H9 (cell line): ENCODE data around the gene GLI2. TPM values are rescaled to one million over a fixed set of nuclear protein-coding genes. Genes with fewer than 3 reads are reported as not detected.

Source experiments
- DNase-seq: peaks from one replicate; pipeline ENCODE4 v3.0.0-alpha.2; 2017
- H2AFZ ChIP-seq: one replicate; pipeline ENCODE4 v1.6.1; 2013; ENCODE audit warnings: mild to moderate bottlenecking, low read length, control low read depth, moderate library complexity
- H2AK5ac ChIP-seq: 2 replicates; pipeline ENCODE4 v1.6.1; 2013; ENCODE audit warnings: low read length, control low read depth, mixed read lengths; ENCODE audit not compliant: insufficient read length
- H2BK120ac ChIP-seq: one replicate; pipeline ENCODE4 v1.6.1; 2013; ENCODE audit warnings: low read depth, mild to moderate bottlenecking, low read length, control low read depth, inconsistent platforms; ENCODE audit not compliant: poor library complexity, severe bottlenecking
- H2BK12ac ChIP-seq: 2 replicates; pipeline ENCODE4 v1.6.1; 2013; ENCODE audit warnings: low read length, control low read depth, mixed read lengths, low read depth; ENCODE audit not compliant: insufficient read length
- H2BK15ac ChIP-seq: 2 replicates; pipeline ENCODE4 v1.6.1; 2013; ENCODE audit warnings: low read depth, low read length, control low read depth
- H2BK20ac ChIP-seq: one replicate; pipeline ENCODE4 v1.6.1; 2013; ENCODE audit warnings: low read depth, mild to moderate bottlenecking, low read length, control low read depth, inconsistent platforms; ENCODE audit not compliant: poor library complexity, severe bottlenecking
- H2BK5ac ChIP-seq: 2 replicates; pipeline ENCODE4 v1.6.1; 2013; ENCODE audit warnings: low read length, control low read depth, mixed read lengths; ENCODE audit not compliant: insufficient read length
- H3K14ac ChIP-seq: 2 replicates; pipeline ENCODE4 v1.6.1; 2013; ENCODE audit warnings: low read length, control low read depth; ENCODE audit not compliant: insufficient read depth
- H3K18ac ChIP-seq: 2 replicates; pipeline ENCODE4 v1.6.1; 2013; ENCODE audit warnings: low read depth, mild to moderate bottlenecking, mixed read lengths, low read length, control low read depth; ENCODE audit not compliant: insufficient read length
- H3K23ac ChIP-seq: 2 replicates; pipeline ENCODE4 v1.6.1; 2013; ENCODE audit warnings: low read length, control low read depth, mixed read lengths, low read depth; ENCODE audit not compliant: insufficient read length
- H3K23me2 ChIP-seq: 2 replicates; pipeline ENCODE4 v1.6.1; 2013; ENCODE audit warnings: low read depth, mild to moderate bottlenecking, mixed read lengths, low read length, control low read depth; ENCODE audit not compliant: insufficient read length, poor library complexity, severe bottlenecking
- H3K27ac ChIP-seq: 2 replicates; pipeline ENCODE4 v1.5.1; 2013; ENCODE audit warnings: low read length, control low read depth, mixed read lengths, low read depth; ENCODE audit not compliant: insufficient read length
- H3K27me3 ChIP-seq: 2 replicates; pipeline ENCODE4 v1.6.1; 2013; ENCODE audit warnings: low read length, control low read depth, inconsistent platforms; ENCODE audit not compliant: insufficient read depth
- H3K4ac ChIP-seq: 2 replicates; pipeline ENCODE4 v1.6.1; 2013; ENCODE audit warnings: low read depth, mild to moderate bottlenecking, control low read depth, inconsistent platforms, low read length, moderate library complexity
- H3K4me1 ChIP-seq: 2 replicates; pipeline ENCODE4 v1.6.1; 2013; ENCODE audit warnings: low read length, control low read depth, inconsistent platforms; ENCODE audit not compliant: insufficient read depth
- H3K4me2 ChIP-seq: 2 replicates; pipeline ENCODE4 v1.6.1; 2013; ENCODE audit warnings: low read length, control low read depth, mixed read lengths; ENCODE audit not compliant: insufficient read length, insufficient read depth
- H3K56ac ChIP-seq: 2 replicates; pipeline ENCODE4 v1.6.1; 2013; ENCODE audit warnings: low read depth, mild to moderate bottlenecking, mixed read lengths, low read length, control low read depth; ENCODE audit not compliant: insufficient read length
- H3K79me1 ChIP-seq: 2 replicates; pipeline ENCODE4 v1.6.1; 2013; ENCODE audit warnings: low read depth, mild to moderate bottlenecking, moderate library complexity, low read length, control low read depth, inconsistent platforms; ENCODE audit not compliant: insufficient read depth, poor library complexity, severe bottlenecking
- H3K79me2 ChIP-seq: 2 replicates; pipeline ENCODE4 v1.6.1; 2013; ENCODE audit warnings: low read length, control low read depth, inconsistent platforms; ENCODE audit not compliant: insufficient read depth
- H3K9ac ChIP-seq: 2 replicates; pipeline ENCODE4 v1.6.1; 2013; ENCODE audit warnings: low read length, control low read depth, mixed read lengths; ENCODE audit not compliant: insufficient read length; ENCODE audit errors: extremely low read depth
- H3K9me3 ChIP-seq: one replicate; pipeline ENCODE4 v1.6.1; 2013; ENCODE audit warnings: low read depth, low read length, inconsistent platforms; ENCODE audit not compliant: control insufficient read depth
- H3T11ph ChIP-seq: one replicate; pipeline ENCODE4 v1.6.1; 2013; ENCODE audit warnings: mild to moderate bottlenecking, low read length, control low read depth, inconsistent platforms
- H4K20me1 ChIP-seq: one replicate; pipeline ENCODE4 v1.6.1; 2013; ENCODE audit not compliant: control insufficient read depth, insufficient read length, insufficient read depth
- H4K5ac ChIP-seq: 2 replicates; pipeline ENCODE4 v1.6.1; 2013; ENCODE audit warnings: low read depth, mild to moderate bottlenecking, mixed read lengths, low read length, control low read depth; ENCODE audit not compliant: insufficient read length
- H4K8ac ChIP-seq: replicated peaks from 2 replicates; pipeline ENCODE4 v1.6.1; 2013; ENCODE audit warnings: low read length, control low read depth, mixed read lengths, low read depth; ENCODE audit not compliant: insufficient read length
- H4K91ac ChIP-seq: 2 replicates; pipeline ENCODE4 v1.6.1; 2013; ENCODE audit warnings: low read depth, mild to moderate bottlenecking, moderate library complexity, mixed read lengths, low read length, control low read depth; ENCODE audit not compliant: insufficient read length
- H3K27ac Mint-ChIP-seq, 3 experiments: 2 replicates in 2 of 3; 3 replicates in 1 of 3; pipeline ENCODE4 v1.8.0; 2020 to 2021; ENCODE audit warnings: mixed read lengths in 3 of 3, mild to moderate bottlenecking in 1 of 3, moderate library complexity in 1 of 3
- H3K27me3 Mint-ChIP-seq: 2 replicates; pipeline ENCODE4 v1.8.0; 2021; ENCODE audit warnings: low read depth, mild to moderate bottlenecking, moderate library complexity, mixed read lengths
- H3K36me3 Mint-ChIP-seq, 3 experiments: 2 replicates in 2 of 3; 3 replicates in 1 of 3; pipeline ENCODE4 v1.8.0; 2020 to 2021; ENCODE audit warnings: low read depth in 3 of 3, mixed read lengths in 3 of 3; ENCODE audit not compliant: insufficient read depth in 1 of 3
- H3K4me1 Mint-ChIP-seq, 2 experiments: 2 replicates each; pipeline ENCODE4 v1.8.0; 2020; ENCODE audit warnings: mixed read lengths in 2 of 2
- H3K4me3 Mint-ChIP-seq, 2 experiments: 2 replicates in 1 of 2; 3 replicates in 1 of 2; pipeline ENCODE4 v1.8.0; 2020 to 2021; ENCODE audit warnings: mild to moderate bottlenecking in 2 of 2, mixed read lengths in 2 of 2, moderate library complexity in 1 of 2
- H3K9me3 Mint-ChIP-seq, 2 experiments: 2 replicates in 1 of 2; 3 replicates in 1 of 2; pipeline ENCODE4 v1.8.0; 2020; ENCODE audit warnings: mild to moderate bottlenecking in 2 of 2, mixed read lengths in 2 of 2, moderate library complexity in 1 of 2
- CTCF ChIP-seq: fragments of 200-600 bp; sonication (generic); conservative IDR thresholded peaks from 3 replicates; pipeline ENCODE4 v1.8.0; 2021; ENCODE audit warnings: antibody characterized with exemption, mild to moderate bottlenecking
- WGBS: extraction: QIAGEN DNeasy Blood & Tissue Kit; methylation state at CpG from one replicate; pipeline ENCODE4 v1.1.7; 2013; ENCODE audit warnings: missing lambda C conversion rate, low lambda C conversion rate, mixed read lengths; ENCODE audit not compliant: insufficient read length; ENCODE audit errors: extremely low coverage; 5-methylcytosine and 5-hydroxymethylcytosine counted together
- total RNA-seq: library from RNA; stranded (reverse); gene quantifications from 2 replicates; pipeline ENCODE4 v1.2.1, GENCODE V29; 2021

The GLI2 gene
- total RNA-seq, 1 experiment from 2014 or later = 56.7 TPM

DNA sequence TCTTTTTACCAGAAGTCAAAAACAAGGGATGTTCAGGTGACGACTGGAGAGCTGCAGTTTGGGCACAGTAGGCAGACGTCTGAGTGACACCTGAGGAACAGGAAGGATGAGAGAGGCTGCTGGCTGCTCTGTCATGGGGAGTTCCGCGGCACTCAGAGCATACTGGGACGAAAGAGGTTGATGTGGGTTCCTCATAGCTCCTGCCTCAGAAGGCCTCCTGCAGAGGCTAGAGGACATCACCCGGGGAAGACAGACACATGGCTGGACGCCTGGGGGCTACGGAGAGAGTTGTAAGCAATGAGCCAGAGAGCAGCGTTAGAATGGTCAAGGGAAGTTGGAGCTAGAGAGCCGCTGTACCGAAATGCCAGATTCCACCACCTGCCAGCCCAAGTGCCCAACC is 45.1 kb upstream of the GLI2 start:
- Histone ChIP-seq H3K14ac (no peak overlapping the region; the same call in 1 of the 2 replicates), H3K79me2 (no peaks in the 10 kb centered on the region), H2BK20ac (no peak overlapping the region), H3K4me1 (no peaks in the 10 kb centered on the region), H3K4ac (no peak overlapping the region), H3K4me2 (no peak overlapping the region), H4K20me1 (no peaks in the 10 kb centered on the region), H3K56ac (no peak overlapping the region), H2BK5ac (no peak overlapping the region), H3T11ph (no peak overlapping the region), H4K5ac (no peak overlapping the region), H3K27me3 (no peaks in the 10 kb centered on the region; the same call in 1 of the 2 replicates), H3K23ac (no peak overlapping the region), H3K9me3 (no peaks in the 10 kb centered on the region), H4K91ac (no peak overlapping the region), H2AFZ (no peak overlapping the region), H3K23me2 (no peaks in the 10 kb centered on the region), H3K18ac (no peak overlapping the region), H2BK15ac (no peak overlapping the region), H3K79me1 (no peaks in the 10 kb centered on the region), H2BK12ac (no peak overlapping the region), H2BK120ac (no peak overlapping the region), H4K8ac (no peak overlapping the region), H2AK5ac (no peak overlapping the region), H3K9ac (no peak overlapping the region), H3K27ac (no peak overlapping the region)
- Mint-ChIP-seq H3K9me3 (no peaks in the 10 kb centered on the region), H3K27me3 (peaks cover 89% of the 10 kb centered on the region), H3K4me3 (no peak overlapping the region), H3K27ac (no peak overlapping the region), H3K36me3 (no peaks in the 10 kb centered on the region), H3K4me1 (peaks cover 3 to 8% of the 10 kb centered on the region in 2 experiments)
- TF ChIP-seq CTCF = no peak
- no CpG with 5 or more reads among the region's 11 CpGs for WGBS
- no peak for DNase-seq
